HepG2 (cell line): Measurements from ENCODE around the gene KIF15. TPM values are rescaled to one million over a fixed set of nuclear protein-coding genes. Genes with fewer than 3 reads are reported as not detected.
A peak's percentile ranks its signal among the peaks of the same experiment; 100 is the strongest.

Experiments
- AFF4 ChIP-seq: sonication (generic); formaldehyde crosslinking; IDR thresholded peaks from 2 replicates; pipeline ENCODE4 v1.4.0; 2020; ENCODE audit warnings: missing genetic modification reagents
- DNMT1 ChIP-seq: sonication (generic); formaldehyde crosslinking; IDR thresholded peaks from 2 replicates; pipeline ENCODE4 v1.5.1; 2020; ENCODE audit warnings: mild to moderate bottlenecking, missing genetic modification reagents
- GMEB2 ChIP-seq: IDR thresholded peaks from 2 replicates; pipeline ENCODE4 v1.6.1; 2016; ENCODE audit warnings: missing biosample characterization, missing genetic modification reagents, low read depth
- GTF2F1 ChIP-seq: fragments of 150-350 bp; IDR thresholded peaks from 2 replicates; pipeline ENCODE4 v1.6.1; 2014; ENCODE audit warnings: low read length
- IRF2 ChIP-seq: IDR thresholded peaks from 2 replicates; pipeline ENCODE4 v1.6.1; 2018; ENCODE audit warnings: missing genetic modification reagents, missing compliant biosample characterization
- MTF2 ChIP-seq: sonication (generic); formaldehyde crosslinking; IDR thresholded peaks from 2 replicates; pipeline ENCODE4 v1.5.0; 2020; ENCODE audit warnings: missing genetic modification reagents, borderline replicate concordance
- NCOA2 ChIP-seq: sonication (generic); formaldehyde crosslinking; IDR thresholded peaks from 2 replicates; pipeline ENCODE4 v1.8.0; 2022; ENCODE audit warnings: inconsistent platforms
- RBM39 ChIP-seq: fragments of 200-400 bp; formaldehyde crosslinking; IDR thresholded peaks from one replicate; pipeline ENCODE4 v1.6.1; 2018; ENCODE audit warnings: antibody characterized with exemption, mild to moderate bottlenecking, low read depth, low read length; ENCODE audit not compliant: poor library complexity, severe bottlenecking
- SATB2 ChIP-seq: sonication (generic); formaldehyde crosslinking; IDR thresholded peaks from 2 replicates; pipeline ENCODE4 v1.5.0; 2020; ENCODE audit warnings: missing genetic modification reagents
- SETDB1 ChIP-seq: sonication (generic); formaldehyde crosslinking; IDR thresholded peaks from 2 replicates; pipeline ENCODE4 v1.5.1; 2020; ENCODE audit warnings: missing genetic modification reagents, mild to moderate bottlenecking, borderline replicate concordance
- SKI ChIP-seq: fragments of 450-650 bp; IDR thresholded peaks from one replicate; pipeline ENCODE4 v1.6.1; 2018; ENCODE audit warnings: mild to moderate bottlenecking; ENCODE audit not compliant: partially characterized antibody
- TEAD2 ChIP-seq: sonication (generic); formaldehyde crosslinking; IDR thresholded peaks from 2 replicates; pipeline ENCODE4 v1.9.0; 2021; ENCODE audit warnings: missing genetic modification reagents
- U2AF1 ChIP-seq: fragments of 200-400 bp; formaldehyde crosslinking; optimal IDR thresholded peaks from 2 replicates; pipeline ENCODE3; 2017; ENCODE audit warnings: mild to moderate bottlenecking, low read depth, low read length
- ZBTB2 ChIP-seq: sonication (generic); formaldehyde crosslinking; IDR thresholded peaks from 2 replicates; pipeline ENCODE4 v1.8.0; 2022; ENCODE audit warnings: low read depth, missing genetic modification reagents
- ZFP62 ChIP-seq: sonication (generic); formaldehyde crosslinking; IDR thresholded peaks from 2 replicates; pipeline ENCODE4 v1.4.0; 2020; ENCODE audit warnings: missing genetic modification reagents
- ZNF776 ChIP-seq: sonication (generic); formaldehyde crosslinking; IDR thresholded peaks from 2 replicates; pipeline ENCODE4 v1.4.0; 2020; ENCODE audit warnings: mild to moderate bottlenecking, missing genetic modification reagents
- polyA plus RNA-seq, 8 experiments: library from polyadenylated mRNA; depleted of rRNA in 3 of 8; stranded (reverse) in 7 of 8; unstranded in 1 of 8; fragments of >200 nt; fragmentation: Illumina TruSeq in 4 of 8; extraction: Trizol in 4 of 8; gene quantifications; 2 replicates each; pipeline versions ENCODE4 v1.2.1 to v1.2.3, GENCODE V29; 2011 to 2016; ENCODE audit warnings: low read depth in 4 of 8, missing spikeins in 1 of 8, mixed read lengths in 1 of 8; ENCODE audit not compliant: insufficient read depth in 1 of 8
- total RNA-seq, 5 experiments: library from RNA; depleted of rRNA; stranded (reverse); fragments of >200 nt; fragmentation: Illumina TruSeq; extraction: Trizol; gene quantifications; 2 replicates each; pipeline ENCODE4 v1.2.3, GENCODE V29; 2016; ENCODE audit warnings: low read depth in 1 of 5
- TF ChIP-seq, protein P1 (sequence below): fragments of 450-650 bp; IDR thresholded peaks from 2 replicates; pipeline ENCODE4 v1.6.1; 2017; ENCODE audit warnings: mild to moderate bottlenecking
- TF ChIP-seq, protein P2 (sequence below): sonication (generic); IDR thresholded peaks from 2 replicates; pipeline ENCODE4 v1.6.1; 2016; ENCODE audit warnings: low read depth, borderline replicate concordance

Gene KIF15
- total and polyA plus RNA-seq, 2 of the 13 experiments (the other 11 are each of a cell fraction or from before 2014, with no cell fraction given), result 4.8 to 33.8 TPM

DNA sequence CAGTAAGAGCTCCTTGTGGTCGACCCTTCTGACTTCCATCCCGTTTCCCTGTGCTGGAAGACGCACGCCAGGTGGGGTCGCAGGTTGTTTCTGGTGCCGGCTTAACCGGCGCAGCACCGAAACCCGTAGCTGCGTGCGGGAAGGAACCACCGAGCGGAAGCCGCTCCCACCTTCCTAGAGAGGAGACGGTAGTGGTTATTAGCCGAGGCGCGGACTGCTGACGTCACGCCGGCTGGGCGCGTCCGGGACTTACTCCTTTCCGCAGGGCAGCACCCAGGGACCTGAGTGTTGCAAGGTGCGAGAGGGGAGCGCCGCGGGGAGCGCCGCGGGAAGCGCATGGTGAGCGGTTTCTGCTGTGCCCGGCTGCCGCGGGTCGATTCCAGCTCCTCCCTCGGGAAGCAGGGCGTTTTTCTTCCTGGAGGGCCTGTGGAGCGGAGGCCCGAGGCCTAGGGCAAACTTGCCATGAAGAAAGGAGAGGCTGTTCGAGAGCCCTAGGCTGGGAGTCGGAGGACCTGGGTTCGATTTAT, 32.1 kb upstream of the KIF15 start, which contains the start of gene ZNF501 (continued):
- TF ChIP-seq, protein P1, sequence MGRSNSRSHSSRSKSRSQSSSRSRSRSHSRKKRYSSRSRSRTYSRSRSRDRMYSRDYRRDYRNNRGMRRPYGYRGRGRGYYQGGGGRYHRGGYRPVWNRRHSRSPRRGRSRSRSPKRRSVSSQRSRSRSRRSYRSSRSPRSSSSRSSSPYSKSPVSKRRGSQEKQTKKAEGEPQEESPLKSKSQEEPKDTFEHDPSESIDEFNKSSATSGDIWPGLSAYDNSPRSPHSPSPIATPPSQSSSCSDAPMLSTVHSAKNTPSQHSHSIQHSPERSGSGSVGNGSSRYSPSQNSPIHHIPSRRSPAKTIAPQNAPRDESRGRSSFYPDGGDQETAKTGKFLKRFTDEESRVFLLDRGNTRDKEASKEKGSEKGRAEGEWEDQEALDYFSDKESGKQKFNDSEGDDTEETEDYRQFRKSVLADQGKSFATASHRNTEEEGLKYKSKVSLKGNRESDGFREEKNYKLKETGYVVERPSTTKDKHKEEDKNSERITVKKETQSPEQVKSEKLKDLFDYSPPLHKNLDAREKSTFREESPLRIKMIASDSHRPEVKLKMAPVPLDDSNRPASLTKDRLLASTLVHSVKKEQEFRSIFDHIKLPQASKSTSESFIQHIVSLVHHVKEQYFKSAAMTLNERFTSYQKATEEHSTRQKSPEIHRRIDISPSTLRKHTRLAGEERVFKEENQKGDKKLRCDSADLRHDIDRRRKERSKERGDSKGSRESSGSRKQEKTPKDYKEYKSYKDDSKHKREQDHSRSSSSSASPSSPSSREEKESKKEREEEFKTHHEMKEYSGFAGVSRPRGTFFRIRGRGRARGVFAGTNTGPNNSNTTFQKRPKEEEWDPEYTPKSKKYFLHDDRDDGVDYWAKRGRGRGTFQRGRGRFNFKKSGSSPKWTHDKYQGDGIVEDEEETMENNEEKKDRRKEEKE, result no peak
- TF ChIP-seq TEAD2 (no peak), SETDB1 (CRISPR knock-in tag) (no peak), ZBTB2 (peak; percentile 53), GMEB2 (CRISPR knock-in tag) (peak; percentile 59; the same call in 1 of the 2 replicates), U2AF1 (peak; percentile 89), RBM39 (peak; percentile 71), DNMT1 (CRISPR knock-in tag) (no peak), SATB2 (CRISPR knock-in tag) (peak; percentile 75; the same call in 1 of the 2 replicates), ZFP62 (CRISPR knock-in tag) (no peak; the same call in 1 of the 2 replicates), NCOA2 (CRISPR knock-in tag) (peak; percentile 56; the same call in 1 of the 2 replicates), GTF2F1 (no peak), ZNF776 (CRISPR knock-in tag) (peak; percentile 73), AFF4 (0 out of 2 replicates have a peak, but pooled peaks have one; percentile 73), IRF2 (peak; percentile 95; the same call in 1 of the 2 replicates), SKI (no peak), MTF2 (CRISPR knock-in tag) (peak; percentile 49; the same call in 1 of the 2 replicates)
- TF ChIP-seq, protein P2, sequence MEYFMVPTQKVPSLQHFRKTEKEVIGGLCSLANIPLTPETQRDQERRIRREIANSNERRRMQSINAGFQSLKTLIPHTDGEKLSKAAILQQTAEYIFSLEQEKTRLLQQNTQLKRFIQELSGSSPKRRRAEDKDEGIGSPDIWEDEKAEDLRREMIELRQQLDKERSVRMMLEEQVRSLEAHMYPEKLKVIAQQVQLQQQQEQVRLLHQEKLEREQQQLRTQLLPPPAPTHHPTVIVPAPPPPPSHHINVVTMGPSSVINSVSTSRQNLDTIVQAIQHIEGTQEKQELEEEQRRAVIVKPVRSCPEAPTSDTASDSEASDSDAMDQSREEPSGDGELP, result peak; percentile 66; the same call in 1 of the 2 replicates
